CD4-positive, alpha-beta T cell (primary cell): ENCODE data around the gene CAT. TPM values are rescaled to one million over a fixed set of nuclear protein-coding genes. Genes with fewer than 3 reads are reported as not detected.
A peak's percentile ranks its signal among the peaks of the same experiment; 100 is the strongest.

ENCODE experiments used
- ATAC-seq: fragments of 200-7000 bp; cut with Tn5 transposase; one replicate; pipeline ENCODE4 v1.10.0; 2022; ENCODE audit warnings: mild to moderate bottlenecking; ENCODE audit not compliant: poor library complexity
- CTCF ChIA-PET: fragments of 350-600 bp; sonication (Branson Sonifier 250); formaldehyde crosslinking; loops from one replicate; lab custom pipeline; 2021; ENCODE audit warnings: antibody characterized with exemption, inconsistent platforms; lab: Charles Lee
- POLR2A ChIA-PET: fragments of 350-600 bp; sonication (Branson Sonifier 250); formaldehyde crosslinking; loops from one replicate; lab custom pipeline; 2021; ENCODE audit warnings: antibody characterized with exemption, inconsistent platforms; lab: Charles Lee
- DNase-seq, 14 experiments: peaks; one replicate each; pipeline ENCODE4 v3.0.0-alpha.2; 2013 to 2020; ENCODE audit warnings: mixed read lengths in 2 of 14
- H3K27ac ChIP-seq, 2 donors: one replicate each; pipeline versions ENCODE4 v1.5.1 to v1.7.0; 2013; ENCODE audit warnings: low read length in 2 of 2, low read depth in 1 of 2, mild to moderate bottlenecking in 1 of 2
- H3K27me3 ChIP-seq, 2 experiments: 1 replicate in 1 of 2; 2 replicates in 1 of 2; pipeline versions ENCODE4 v1.6.1 to v1.7.0; 2013; ENCODE audit warnings: low read length in 2 of 2, control low read depth in 1 of 2, mild to moderate bottlenecking in 1 of 2, moderate library complexity in 1 of 2; ENCODE audit not compliant: insufficient read depth in 2 of 2, control insufficient read depth in 1 of 2
- H3K36me3 ChIP-seq: one replicate; pipeline ENCODE4 v1.6.1; 2013; ENCODE audit warnings: low read length, control low read depth; ENCODE audit not compliant: insufficient read depth
- H3K4me1 ChIP-seq: one replicate; pipeline ENCODE4 v1.6.1; 2013; ENCODE audit warnings: low read length, control low read depth; ENCODE audit not compliant: insufficient read depth
- H3K4me3 ChIP-seq: one replicate; pipeline ENCODE4 v1.5.1; 2013; ENCODE audit warnings: mild to moderate bottlenecking, low read length, moderate library complexity
- H3K9me3 ChIP-seq, 2 experiments: 1 replicate in 1 of 2; 2 replicates in 1 of 2; pipeline versions ENCODE4 v1.6.1 to v1.7.0; 2013; ENCODE audit warnings: low read length in 2 of 2, mild to moderate bottlenecking in 2 of 2, control low read depth in 1 of 2, moderate library complexity in 1 of 2; ENCODE audit not compliant: control insufficient read depth in 1 of 2, insufficient read depth in 1 of 2
- H3K27ac Mint-ChIP-seq: one replicate; pipeline ENCODE4 v1.8.0; 2020; ENCODE audit warnings: mixed read lengths
- H3K27me3 Mint-ChIP-seq: one replicate; pipeline ENCODE4 v1.8.0; 2021; ENCODE audit warnings: mixed read lengths
- H3K36me3 Mint-ChIP-seq: one replicate; pipeline ENCODE4 v1.8.0; 2021; ENCODE audit warnings: low read depth, mixed read lengths
- H3K4me1 Mint-ChIP-seq: one replicate; pipeline ENCODE4 v1.8.0; 2021; ENCODE audit warnings: low read depth, mixed read lengths
- H3K4me3 Mint-ChIP-seq: one replicate; pipeline ENCODE4 v1.8.0; 2020; ENCODE audit warnings: mild to moderate bottlenecking, mixed read lengths
- H3K9me3 Mint-ChIP-seq: one replicate; pipeline ENCODE4 v1.8.0; 2020; ENCODE audit warnings: mixed read lengths
- CTCF ChIP-seq: fragments of 200-600 bp; IDR thresholded peaks from one replicate; pipeline ENCODE4 v1.8.0; 2022; ENCODE audit warnings: antibody characterized with exemption, mild to moderate bottlenecking
- intact Hi-C, 2 experiments: fragments of 100-400 bp; cut with DNase I in 1 of 2; cut with micrococcal nuclease in 1 of 2; formaldehyde crosslinking; loops; one replicate each; pipeline versions ENCODE4 v1.15.1 to v1.9.0; 2023 to 2025; cut with DNase I, micrococcal nuclease
- total RNA-seq, 174 experiments: library from RNA in 2 of 174; stranded (reverse) in 2 of 174; gene quantifications; one replicate each; pipeline ENCODE4 v1.2.3 and lab custom pipeline; 2021 to 2026

The CAT gene
- total RNA-seq, 2 experiments from 2014 or later, result 8.5 to 9.8 TPM

GRCh38 chr11:34448223-34448994 is 9.7 kb downstream of the CAT start:
- ChIA-PET CTCF (no interaction called here), POLR2A (interaction anchor here (0.9 to 1.8 kb wide), 4 partner anchors 9 to 343 kb away, joined by 3 to 5 read pairs (median 4); partner anchors contain the start of genes CAT and NAT10)
- Mint-ChIP-seq H3K36me3 (peaks cover 47% of the 10 kb centered on the region), H3K27ac (no peak overlapping the region), H3K9me3 (no peaks in the 10 kb centered on the region), H3K4me1 (peaks cover 61% of the 10 kb centered on the region), H3K4me3 (no peak overlapping the region), H3K27me3 (no peaks in the 10 kb centered on the region)
- Histone ChIP-seq H3K9me3 (no peaks in the 10 kb centered on the region), H3K4me1 (peaks cover 12% of the 10 kb centered on the region), H3K27ac (no peak overlapping the region), H3K4me3 (no peak overlapping the region), H3K36me3 (peaks cover 34% of the 10 kb centered on the region), H3K27me3 (no peaks in the 10 kb centered on the region)
- no peak for TF ChIP-seq CTCF
- DNase-seq (no peak), ATAC-seq (no peak)
- intact Hi-C loops, result loop anchor here in 1 of 2 experiments (10.0 kb wide), 2 partner anchors 1554 to 1864 kb away; partner anchors contain the start of genes EIF3M and QSER1

- TF ChIP-seq CTCF, result no peak
- peaks cover 53% of the 10 kb centered on the region for H3K36me3 Mint-ChIP-seq
- POLR2A ChIA-PET, result interaction anchor here (1.3 to 1.8 kb wide), 3 partner anchors 10 to 344 kb away, joined by 3 to 5 read pairs (median 4); partner anchors contain the start of genes CAT and NAT10
- ATAC-seq (no peak), DNase-seq (peak in 1 of 14 experiments; percentile 18)
- no peak overlapping the region for H3K27ac Mint-ChIP-seq
- H3K9me3 Mint-ChIP-seq, result no peaks in the 10 kb centered on the region
- no peak overlapping the region for H3K27ac ChIP-seq
- no peaks in the 10 kb centered on the region for H3K27me3 Mint-ChIP-seq
- no peak overlapping the region for H3K4me3 ChIP-seq
- intact Hi-C loops, result loop anchor here in 1 of 2 experiments (10.0 kb wide), 2 partner anchors 1554 to 1864 kb away; partner anchors contain the start of genes EIF3M and QSER1
- no peak overlapping the region for H3K4me3 Mint-ChIP-seq
- CTCF ChIA-PET, result no interaction called here
- H3K9me3 ChIP-seq, result no peaks in the 10 kb centered on the region
- H3K4me1 ChIP-seq, result peaks cover 12% of the 10 kb centered on the region
- no peaks in the 10 kb centered on the region for H3K27me3 ChIP-seq
- peaks cover 56% of the 10 kb centered on the region for H3K4me1 Mint-ChIP-seq
- H3K36me3 ChIP-seq, result peaks cover 40% of the 10 kb centered on the region
Observed at GRCh38 chr11:34449013-34449412, 10.3 kb downstream of the CAT start.

GRCh38 chr11:34451053-34451452 is 12.3 kb downstream of the CAT start:
- Mint-ChIP-seq H3K27me3 (no peaks in the 10 kb centered on the region), H3K27ac (no peak overlapping the region), H3K4me1 (peaks cover 38% of the 10 kb centered on the region), H3K36me3 (peaks cover 73% of the 10 kb centered on the region), H3K4me3 (no peak overlapping the region), H3K9me3 (no peaks in the 10 kb centered on the region)
- H3K27ac ChIP-seq, result no peak overlapping the region
- POLR2A ChIA-PET, result no interaction called here
- no peak overlapping the region for H3K4me3 ChIP-seq
- TF ChIP-seq CTCF, result no peak
- H3K27me3 ChIP-seq, result no peaks in the 10 kb centered on the region
- H3K4me1 ChIP-seq, result peaks cover 12% of the 10 kb centered on the region
- DNase-seq (peak in 1 of 14 experiments; percentile 4), ATAC-seq (no peak)
- H3K36me3 ChIP-seq, result peaks cover 60% of the 10 kb centered on the region
- H3K9me3 ChIP-seq, result no peaks in the 10 kb centered on the region
- intact Hi-C loops, result no loop called here
- CTCF ChIA-PET, result no interaction called here
